DOHH2 (cell line): ENCODE measurements around the gene UCP3.

Experiments used
- H3F3A ChIP-seq: fragments of 200-600 bp; sonication (generic), shearing (Covaris generic); 2 replicates; pipeline ENCODE4 v1.6.0; 2016; ENCODE audit warnings: antibody characterized with exemption, mild to moderate bottlenecking; ENCODE audit not compliant: control insufficient read depth, insufficient read depth
- H3K27ac ChIP-seq: fragments of 200-600 bp; sonication (generic); 2 replicates; pipeline ENCODE4 v1.5.1; 2014; ENCODE audit warnings: low read depth, mild to moderate bottlenecking, low read length, moderate library complexity
- H3K27me3 ChIP-seq: fragments of 200-600 bp; sonication (generic); 2 replicates; pipeline ENCODE4 v1.6.1; 2014; ENCODE audit warnings: mild to moderate bottlenecking, low read length, mixed read lengths; ENCODE audit not compliant: control insufficient read depth
- H3K36me3 ChIP-seq: fragments of 200-600 bp; sonication (generic); 2 replicates; pipeline ENCODE4 v1.6.1; 2014; ENCODE audit warnings: mild to moderate bottlenecking, low read length, moderate library complexity, mixed read lengths; ENCODE audit not compliant: control insufficient read depth
- H3K4me1 ChIP-seq: fragments of 200-600 bp; sonication (generic); 2 replicates; pipeline ENCODE4 v1.6.1; 2014; ENCODE audit warnings: mild to moderate bottlenecking, low read length, mixed read lengths; ENCODE audit not compliant: control insufficient read depth
- H3K4me2 ChIP-seq: fragments of 200-600 bp; sonication (generic); 2 replicates; pipeline ENCODE4 v1.6.0; 2014; ENCODE audit warnings: mild to moderate bottlenecking, low read length, moderate library complexity
- H3K4me3 ChIP-seq: fragments of 200-600 bp; sonication (generic); 2 replicates; pipeline ENCODE4 v1.5.1; 2014; ENCODE audit warnings: mild to moderate bottlenecking, low read length, mixed read lengths
- H3K79me2 ChIP-seq: fragments of 200-600 bp; sonication (generic); 2 replicates; pipeline ENCODE4 v1.6.1; 2014; ENCODE audit warnings: mild to moderate bottlenecking, low read length, mixed read lengths; ENCODE audit not compliant: control insufficient read depth
- H3K9me2 ChIP-seq: fragments of 200-600 bp; sonication (generic); replicated peaks from 2 replicates; pipeline ENCODE4 v1.6.1; 2014; ENCODE audit warnings: mild to moderate bottlenecking, low read length, mixed read lengths; ENCODE audit not compliant: control insufficient read depth
- H3K9me3 ChIP-seq: fragments of 200-600 bp; sonication (generic); 2 replicates; pipeline ENCODE4 v1.6.1; 2014; ENCODE audit warnings: antibody characterized with exemption, low read length, mixed read lengths; ENCODE audit not compliant: control insufficient read depth, insufficient read depth
- H4K20me1 ChIP-seq: fragments of 200-600 bp; sonication (generic); 2 replicates; pipeline ENCODE4 v1.6.0; 2014; ENCODE audit warnings: low read depth, mild to moderate bottlenecking, antibody characterized with exemption, low read length, moderate library complexity; ENCODE audit not compliant: control insufficient read depth, insufficient read depth
- CTCF ChIP-seq: fragments of 200-600 bp; sonication (generic); IDR thresholded peaks from one replicate; pipeline ENCODE4 v1.5.1; 2014; ENCODE audit warnings: antibody characterized with exemption, mild to moderate bottlenecking, low read depth, low read length; ENCODE audit not compliant: poor library complexity, severe bottlenecking
- EZH2phosphoT487 ChIP-seq: fragments of 200-600 bp; sonication (generic); IDR thresholded peaks from 2 replicates; pipeline ENCODE4 v1.6.1; 2017; ENCODE audit warnings: borderline replicate concordance, mild to moderate bottlenecking, antibody characterized with exemption, low read length, moderate library complexity, mixed read lengths

Gene UCP3

GRCh38 chr11:74023276-74023675, 14.4 kb upstream of the UCP3 start:
- Histone ChIP-seq H3F3A (no peaks in the 10 kb centered on the region), H3K27ac (no peak overlapping the region), H3K79me2 (no peaks in the 10 kb centered on the region), H3K4me3 (no peak overlapping the region), H3K9me3 (no peaks in the 10 kb centered on the region), H4K20me1 (no peaks in the 10 kb centered on the region), H3K4me2 (no peak overlapping the region), H3K9me2 (no peaks in the 10 kb centered on the region), H3K4me1 (peaks cover 68% of the 10 kb centered on the region), H3K36me3 (peaks cover 11% of the 10 kb centered on the region; the same call in 1 of the 2 replicates), H3K27me3 (no peaks in the 10 kb centered on the region)
- TF ChIP-seq EZH2phosphoT487 (no peak), CTCF (no peak)

- Histone ChIP-seq H3K79me2 (no peaks in the 10 kb centered on the region), H3K4me2 (no peak overlapping the region), H3K4me3 (no peak overlapping the region), H3K9me3 (no peaks in the 10 kb centered on the region), H3F3A (no peaks in the 10 kb centered on the region), H3K4me1 (peaks cover 68% of the 10 kb centered on the region), H3K36me3 (peaks cover 14% of the 10 kb centered on the region), H4K20me1 (no peaks in the 10 kb centered on the region), H3K27ac (no peak overlapping the region), H3K9me2 (no peaks in the 10 kb centered on the region), H3K27me3 (no peaks in the 10 kb centered on the region)
- TF ChIP-seq EZH2phosphoT487 = no peak
- TF ChIP-seq CTCF = no peak
Measured at GRCh38 chr11:74022546-74022945, 13.7 kb upstream of the UCP3 start.

- TF ChIP-seq EZH2phosphoT487 (no peak), CTCF (no peak)
- peaks cover 68% of the 10 kb centered on the region for H3K4me1 ChIP-seq
Measured at GRCh38 chr11:74021998-74022397, 13.1 kb upstream of the UCP3 start.

More at GRCh38 chr11:74021998-74022397, 13.1 kb upstream of the UCP3 start:
- no peaks in the 10 kb centered on the region for H3K9me2 ChIP-seq
- H3K4me2 ChIP-seq = no peak overlapping the region
- H3K27ac ChIP-seq = no peak overlapping the region
- no peak overlapping the region for H3K4me3 ChIP-seq
- H3K27me3 ChIP-seq = no peaks in the 10 kb centered on the region
- no peaks in the 10 kb centered on the region for H4K20me1 ChIP-seq
- H3K79me2 ChIP-seq = no peaks in the 10 kb centered on the region
- peaks cover 14% of the 10 kb centered on the region for H3K36me3 ChIP-seq
- H3K9me3 ChIP-seq = no peaks in the 10 kb centered on the region
- no peaks in the 10 kb centered on the region for H3F3A ChIP-seq
